Inflammatory macrophage treated with lipopolysaccharide for 4 hours (primary cell): Measurements from ENCODE around the gene JARID2.
A peak's percentile ranks its signal among the peaks of the same experiment; 100 is the strongest.

ENCODE experiments used
- DNase-seq: peaks from one replicate; pipeline ENCODE4 v3.0.0-alpha.2; 2020

Gene JARID2

GRCh38 chr6:15555101-15556038, 309.5 kb downstream of the JARID2 start:
- peak; percentile 42 for DNase-seq

DNA sequence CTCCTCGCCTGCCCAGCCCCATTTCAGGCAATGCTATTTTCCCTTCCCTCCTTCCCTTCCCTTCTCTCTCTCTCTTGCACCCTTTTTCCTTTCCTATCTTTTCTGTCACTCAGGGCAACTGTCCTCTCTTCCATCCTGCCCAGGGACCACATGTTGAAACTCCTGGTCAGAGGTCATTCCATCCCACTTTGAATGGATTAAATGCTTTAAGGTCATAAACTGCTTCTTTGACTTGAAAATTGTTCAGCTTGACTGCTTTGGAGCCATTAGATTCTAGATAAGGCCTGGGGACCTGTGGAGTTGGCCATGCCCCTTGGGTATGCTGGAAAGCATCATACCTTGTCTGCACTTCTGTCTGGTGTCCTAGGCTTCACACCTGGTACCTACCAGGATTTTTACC, 310.8 kb downstream of the JARID2 start:
- no peak for DNase-seq

- no peak for DNase-seq
Observed at GRCh38 chr6:15557174-15557573, 311.3 kb downstream of the JARID2 start.

- no peak for DNase-seq
Observed at GRCh38 chr6:15560713-15561112, 314.8 kb downstream of the JARID2 start.

- DNase-seq: no peak
Observed at GRCh38 chr6:15561447-15562199, 315.8 kb downstream of the JARID2 start.

DNA sequence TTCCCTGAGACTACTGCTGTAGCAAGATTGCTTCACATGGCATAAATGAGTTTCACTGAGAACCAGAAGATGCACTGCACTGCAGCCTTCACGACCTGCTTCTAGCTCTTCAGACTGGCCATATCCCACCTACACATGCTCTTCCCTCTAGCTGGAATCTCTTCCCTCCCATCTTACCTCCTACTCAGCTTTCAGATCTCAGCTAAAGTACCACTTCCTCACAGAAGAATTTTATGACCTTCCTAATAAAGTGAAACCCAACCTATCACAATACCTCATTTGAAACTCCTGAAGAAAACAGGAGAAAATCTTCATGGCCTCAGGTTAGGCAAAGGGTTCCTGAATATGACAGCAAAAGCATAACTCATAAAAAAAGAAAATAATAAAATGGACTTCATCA, 317.1 kb downstream of the JARID2 start:
- DNase-seq: peak; percentile 18

DNA sequence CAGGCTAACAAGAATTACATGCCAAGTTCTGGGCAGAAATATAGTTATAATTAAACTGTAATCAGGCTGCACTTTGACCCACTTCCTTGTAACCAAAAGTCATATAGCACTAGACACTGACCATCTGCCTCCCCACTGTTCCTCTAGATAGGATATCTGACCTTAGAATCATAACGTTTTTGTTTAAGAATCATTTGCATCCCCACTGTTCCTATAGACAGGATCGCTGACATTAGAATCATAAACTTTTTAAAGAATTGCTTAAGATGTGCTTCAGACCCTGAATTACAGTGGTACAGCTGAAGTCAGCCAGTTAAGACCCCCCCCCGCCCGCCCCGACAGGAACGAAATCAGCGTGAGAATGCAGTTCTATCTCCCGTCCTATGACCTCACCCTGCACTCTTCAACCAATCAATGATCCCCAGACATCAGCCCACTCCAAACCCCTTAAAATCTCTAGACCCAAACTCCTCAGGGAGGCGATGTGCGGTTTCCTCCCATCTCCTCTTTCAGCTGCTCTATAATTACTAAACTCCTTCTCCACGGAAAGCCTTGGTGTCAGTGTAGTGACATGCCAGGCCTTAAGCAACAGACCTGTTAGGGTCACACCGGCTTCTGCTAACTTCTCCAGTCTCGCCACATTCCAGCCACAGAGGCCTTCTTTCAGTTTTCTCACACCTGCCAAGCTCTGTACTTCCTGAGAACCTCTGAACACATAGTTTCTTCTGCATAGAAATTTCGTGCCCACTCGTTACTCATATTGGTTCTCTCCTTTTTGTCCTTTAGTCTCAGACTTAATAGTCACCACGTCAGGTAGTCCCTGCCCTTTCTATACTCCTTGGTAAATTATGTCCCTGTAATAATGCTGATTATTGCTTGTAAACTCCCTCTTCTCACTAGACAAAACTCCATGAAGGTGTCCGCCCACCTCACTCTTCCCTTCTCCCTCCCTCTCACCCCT, 323.4 kb downstream of the JARID2 start:
- no peak for DNase-seq

DNA sequence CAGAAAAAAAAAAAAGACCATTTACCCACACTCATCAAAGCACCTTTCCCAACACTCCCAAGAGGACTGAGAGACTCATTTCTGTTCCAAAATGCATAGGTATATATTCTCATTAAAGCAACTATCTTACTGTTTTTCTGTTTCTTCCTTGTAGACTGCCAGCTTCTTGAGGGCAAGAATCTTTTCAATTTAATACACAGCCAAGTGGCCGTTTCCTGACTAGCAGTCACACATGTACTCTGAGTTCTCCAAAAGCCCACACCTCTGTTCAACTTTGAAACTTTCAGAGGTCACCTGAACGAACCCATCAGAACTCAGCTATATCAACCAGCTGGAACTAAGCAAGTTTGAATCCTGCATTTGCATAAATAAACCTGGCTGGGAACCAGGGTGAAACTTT, 324.3 kb downstream of the JARID2 start:
- DNase-seq: no peak
